Mucosa of descending colon (tissue), 3 donors: ENCODE measurements around the gene IRF7. TPM values are rescaled to one million over a fixed set of nuclear protein-coding genes. Genes with fewer than 3 reads are reported as not detected.

ENCODE experiments used
- ATAC-seq: fragments of 200-7000 bp; cut with Tn5 transposase; one replicate; pipeline ENCODE4 v1.9.1; 2020; ENCODE audit warnings: mild to moderate bottlenecking, moderate library complexity
- DNase-seq, 3 donors: peaks; one replicate each; pipeline ENCODE4 v3.0.0-alpha.2; 2020
- H3K36me3 ChIP-seq: fragments of 200-600 bp; one replicate; pipeline ENCODE4 v1.8.0; 2021; ENCODE audit warnings: low read depth, mild to moderate bottlenecking
- H3K4me1 ChIP-seq: fragments of 200-600 bp; one replicate; pipeline ENCODE4 v1.8.0; 2021; ENCODE audit warnings: low read depth, mild to moderate bottlenecking
- H3K4me3 ChIP-seq: fragments of 200-600 bp; one replicate; pipeline ENCODE4 v1.8.0; 2021; ENCODE audit warnings: mild to moderate bottlenecking
- H3K9me3 ChIP-seq: fragments of 200-600 bp; one replicate; pipeline ENCODE4 v1.8.0; 2021; ENCODE audit warnings: mild to moderate bottlenecking
- intact Hi-C, 2 donors: fragments of 100-400 bp; cut with DNase I in 1 of 2; cut with micrococcal nuclease in 1 of 2; formaldehyde crosslinking; loops; one replicate each; pipeline versions ENCODE4 v1.11.0 to v1.11.1; 2022; cut with DNase I, micrococcal nuclease
- total RNA-seq, 3 donors: library from RNA; stranded (reverse); fragmentation: NEBNext Ultra II Directional in 2 of 3; extraction: Animal tissue kit (Norgen Biotek cat#: 25700) in 2 of 3; gene quantifications; one replicate each; pipeline versions ENCODE4 v1.2.1 to v1.2.4, GENCODE V29; 2021 to 2023
- TF ChIP-seq, protein P1 (sequence below): fragments of 200-600 bp; IDR thresholded peaks from one replicate; pipeline ENCODE4 v1.8.0; 2022; ENCODE audit warnings: antibody characterized with exemption, mild to moderate bottlenecking
- donor health status: DM: no; HTN: no; CAD: no; lungs with moderate emphysema.
- donor health status: DM: no; HTN: no; CAD: no.
- donor health status: DM: no; HTN: yes; CAD: no.

IRF7 gene
- total RNA-seq, 3 donors from 2014 or later, result 26.9 to 36.1 (median 27.8) TPM

DNA sequence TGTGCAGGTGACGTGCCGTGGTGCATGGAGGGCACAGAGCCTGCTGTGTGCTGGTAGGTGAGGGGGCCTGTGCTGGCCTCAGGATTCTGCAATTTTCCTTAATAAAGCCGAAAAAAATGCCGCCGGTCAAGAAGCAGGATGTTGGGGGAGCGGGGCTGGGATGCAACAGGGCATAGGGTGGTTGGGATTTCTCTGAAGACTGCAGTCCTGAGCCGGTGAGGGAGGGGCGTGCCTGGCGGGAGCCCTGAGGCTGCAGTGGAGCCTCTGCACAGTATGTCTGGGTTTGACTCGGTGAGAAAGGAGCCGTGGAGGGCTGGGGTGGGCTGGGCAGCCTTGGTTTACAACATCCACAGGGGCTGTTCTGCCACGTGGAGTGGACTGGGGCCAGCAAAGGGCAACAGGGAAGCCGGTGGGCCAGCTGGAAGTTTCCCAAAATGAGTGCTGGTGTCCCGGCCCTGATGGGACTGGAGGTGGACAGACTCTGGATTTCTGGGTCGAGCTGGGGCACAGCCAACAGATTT, 7.7 kb upstream of the IRF7 start:
- Histone ChIP-seq H3K36me3 (no peaks in the 10 kb centered on the region), H3K4me3 (no peak overlapping the region), H3K4me1 (peaks cover 14% of the 10 kb centered on the region), H3K9me3 (no peaks in the 10 kb centered on the region)
- intact Hi-C loops, result no loop called here
- DNase-seq, result peak in 1 of 3 donors; percentile 53
- TF ChIP-seq, protein P1, sequence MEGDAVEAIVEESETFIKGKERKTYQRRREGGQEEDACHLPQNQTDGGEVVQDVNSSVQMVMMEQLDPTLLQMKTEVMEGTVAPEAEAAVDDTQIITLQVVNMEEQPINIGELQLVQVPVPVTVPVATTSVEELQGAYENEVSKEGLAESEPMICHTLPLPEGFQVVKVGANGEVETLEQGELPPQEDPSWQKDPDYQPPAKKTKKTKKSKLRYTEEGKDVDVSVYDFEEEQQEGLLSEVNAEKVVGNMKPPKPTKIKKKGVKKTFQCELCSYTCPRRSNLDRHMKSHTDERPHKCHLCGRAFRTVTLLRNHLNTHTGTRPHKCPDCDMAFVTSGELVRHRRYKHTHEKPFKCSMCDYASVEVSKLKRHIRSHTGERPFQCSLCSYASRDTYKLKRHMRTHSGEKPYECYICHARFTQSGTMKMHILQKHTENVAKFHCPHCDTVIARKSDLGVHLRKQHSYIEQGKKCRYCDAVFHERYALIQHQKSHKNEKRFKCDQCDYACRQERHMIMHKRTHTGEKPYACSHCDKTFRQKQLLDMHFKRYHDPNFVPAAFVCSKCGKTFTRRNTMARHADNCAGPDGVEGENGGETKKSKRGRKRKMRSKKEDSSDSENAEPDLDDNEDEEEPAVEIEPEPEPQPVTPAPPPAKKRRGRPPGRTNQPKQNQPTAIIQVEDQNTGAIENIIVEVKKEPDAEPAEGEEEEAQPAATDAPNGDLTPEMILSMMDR, result no peak
- no peak for ATAC-seq

DNA sequence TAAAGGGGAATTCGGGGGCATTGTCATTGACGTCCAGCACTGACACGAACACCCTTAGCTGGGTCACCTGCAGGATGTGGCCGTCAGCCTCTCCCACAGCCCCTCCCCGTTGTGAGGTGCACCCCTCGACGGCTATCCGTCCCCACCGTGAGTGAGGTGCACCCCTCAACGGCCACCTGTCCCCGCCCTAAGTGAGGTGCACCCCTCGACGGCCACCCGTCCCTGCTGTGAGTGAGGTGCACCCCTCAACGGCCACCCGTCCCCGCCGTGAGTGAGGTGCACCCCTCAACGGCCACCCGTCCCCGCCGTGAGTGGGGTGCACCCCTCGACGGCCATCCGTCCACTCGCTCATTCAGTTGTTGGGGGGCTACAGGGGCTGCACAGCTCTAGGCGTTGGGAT, 6.1 kb upstream of the IRF7 start:
- H3K4me1 ChIP-seq, result peaks cover 14% of the 10 kb centered on the region
- no peaks in the 10 kb centered on the region for H3K9me3 ChIP-seq
- DNase-seq (peak in 1 of 3 donors; percentile 41), ATAC-seq (no peak)
- H3K4me3 ChIP-seq, result no peak overlapping the region
- H3K36me3 ChIP-seq, result no peaks in the 10 kb centered on the region
- TF ChIP-seq, protein P1, result no peak
- intact Hi-C loops, result no loop called here

DNA sequence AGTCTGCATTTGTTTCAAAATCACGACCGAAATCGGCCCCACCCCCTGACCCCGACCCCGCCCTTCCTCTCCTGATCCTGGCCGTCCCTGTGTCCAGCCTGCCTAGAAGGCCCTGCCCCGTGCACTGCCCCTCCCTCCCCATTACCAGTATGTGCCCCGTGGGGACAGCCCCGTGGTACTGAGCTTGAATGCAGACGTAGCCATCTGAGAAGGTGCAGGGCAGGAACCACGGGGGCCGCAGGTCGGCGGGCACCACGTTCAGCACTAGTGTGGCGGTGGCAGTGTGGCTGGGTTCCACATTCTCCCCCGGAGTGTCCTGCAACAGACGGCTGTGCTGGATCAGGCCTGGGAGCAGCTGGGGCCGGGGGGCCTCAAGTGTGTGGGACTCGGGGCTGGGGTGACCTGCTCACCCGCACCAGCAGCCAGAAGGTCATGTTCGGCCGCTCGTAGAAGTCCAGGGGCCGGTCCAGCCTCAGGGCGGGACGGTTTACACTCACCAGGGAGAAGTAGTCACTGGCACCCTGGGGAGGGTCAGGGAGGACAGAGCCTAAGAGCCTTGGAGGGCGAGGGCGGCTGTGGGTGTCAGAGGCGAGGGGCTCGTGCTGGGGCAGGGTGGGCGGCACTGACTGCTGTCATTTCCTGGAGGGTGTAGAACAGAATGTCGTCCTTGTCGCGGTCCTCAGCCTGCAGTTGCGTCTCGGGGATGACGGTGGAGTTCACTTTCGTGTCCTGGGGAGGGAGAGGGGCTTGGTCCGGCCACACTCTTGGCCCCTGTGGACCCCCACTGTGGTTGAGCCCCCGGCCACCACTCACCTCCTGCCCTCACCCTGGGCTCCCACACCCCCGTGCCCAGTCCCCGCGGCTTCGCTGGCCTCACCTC, 5.4 kb upstream of the IRF7 start:
- H3K4me3 ChIP-seq, result no peak overlapping the region
- intact Hi-C loops, result no loop called here
- TF ChIP-seq, protein P1, result no peak
- ATAC-seq (no peak), DNase-seq (peak in 2 of 3 donors; percentile 39 to 53)
- H3K9me3 ChIP-seq, result no peaks in the 10 kb centered on the region
- H3K4me1 ChIP-seq, result peaks cover 9% of the 10 kb centered on the region
- H3K36me3 ChIP-seq, result no peaks in the 10 kb centered on the region

DNA sequence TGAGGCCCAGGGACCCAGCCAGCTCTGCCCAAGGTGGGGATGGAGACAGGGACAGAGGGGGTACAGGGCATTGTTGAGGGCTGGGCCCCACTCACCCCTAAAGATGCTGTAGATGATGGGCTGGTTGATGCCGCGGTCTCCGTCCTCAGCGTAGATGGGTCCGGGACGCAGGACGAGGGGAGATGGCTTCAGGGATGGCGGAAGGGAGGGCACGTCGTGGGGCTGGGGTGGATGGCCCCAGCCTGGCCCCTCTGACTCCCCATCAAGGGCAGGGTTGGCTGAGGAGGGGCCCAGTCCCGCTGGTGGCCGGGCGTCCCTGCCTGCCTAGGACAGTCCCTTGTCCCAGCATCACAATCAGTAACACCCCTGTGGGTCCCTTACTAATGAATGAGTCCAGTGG, 4.5 kb upstream of the IRF7 start:
- ATAC-seq (no peak), DNase-seq (peak in 1 of 3 donors; percentile 31)
- Histone ChIP-seq H3K9me3 (no peaks in the 10 kb centered on the region), H3K4me1 (peaks cover 1% of the 10 kb centered on the region), H3K4me3 (no peak overlapping the region), H3K36me3 (no peaks in the 10 kb centered on the region)
- TF ChIP-seq, protein P1, result no peak
- intact Hi-C loops, result no loop called here

DNA sequence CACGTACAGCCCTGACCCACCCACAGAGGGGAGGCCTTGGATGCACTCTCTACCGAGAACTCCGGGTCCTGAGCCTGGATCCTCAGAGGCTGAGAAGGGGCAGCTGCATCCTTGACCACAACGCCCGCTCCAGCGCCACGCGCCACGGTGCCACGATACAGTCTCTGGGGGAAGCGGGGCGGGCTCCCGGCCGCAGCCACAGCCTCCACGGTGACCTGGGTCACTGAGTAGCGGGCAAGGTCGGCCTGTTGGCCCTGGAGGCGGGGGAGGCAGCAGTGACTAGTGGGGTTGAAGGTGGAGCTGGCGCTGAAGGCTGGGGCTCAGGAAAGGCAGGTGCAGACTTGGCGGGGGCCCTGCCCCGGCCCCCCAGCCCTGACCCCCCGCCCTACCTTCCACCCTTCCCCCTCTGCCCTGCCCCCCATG, 3.9 kb upstream of the IRF7 start:
- ATAC-seq, result no peak
- H3K9me3 ChIP-seq, result no peaks in the 10 kb centered on the region
- H3K36me3 ChIP-seq, result no peaks in the 10 kb centered on the region
- intact Hi-C loops, result no loop called here
- DNase-seq, result peak in 2 of 3 donors; percentile 34 to 57
- H3K4me3 ChIP-seq, result no peak overlapping the region
- peaks cover 7% of the 10 kb centered on the region for H3K4me1 ChIP-seq
- TF ChIP-seq, protein P1, result no peak
